ENCODE results near the gene RAPGEF5.

RAPGEF5 gene

DNA sequence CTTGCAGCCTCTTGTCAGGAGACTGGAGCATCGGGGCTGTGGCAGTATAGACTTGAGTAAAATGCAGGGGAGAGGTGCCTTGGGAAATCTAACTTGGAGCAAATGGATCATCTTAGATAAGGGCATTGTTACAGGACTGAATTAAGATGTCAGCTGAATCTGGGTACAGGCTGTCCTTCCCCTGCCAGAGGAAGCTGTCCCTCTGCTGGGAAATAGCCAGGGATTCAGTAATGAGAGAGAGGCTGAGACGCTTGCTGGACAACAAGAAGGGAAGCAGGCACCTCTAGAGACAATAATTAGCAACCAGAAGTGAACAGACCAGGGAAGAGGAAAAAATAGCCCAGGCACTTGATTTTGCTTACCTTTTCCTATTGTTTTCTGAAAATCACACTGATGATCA, 20.7 kb upstream of the RAPGEF5 start:
- DNase-seq (ENCODE audit: low read depth) = no peak

DNA sequence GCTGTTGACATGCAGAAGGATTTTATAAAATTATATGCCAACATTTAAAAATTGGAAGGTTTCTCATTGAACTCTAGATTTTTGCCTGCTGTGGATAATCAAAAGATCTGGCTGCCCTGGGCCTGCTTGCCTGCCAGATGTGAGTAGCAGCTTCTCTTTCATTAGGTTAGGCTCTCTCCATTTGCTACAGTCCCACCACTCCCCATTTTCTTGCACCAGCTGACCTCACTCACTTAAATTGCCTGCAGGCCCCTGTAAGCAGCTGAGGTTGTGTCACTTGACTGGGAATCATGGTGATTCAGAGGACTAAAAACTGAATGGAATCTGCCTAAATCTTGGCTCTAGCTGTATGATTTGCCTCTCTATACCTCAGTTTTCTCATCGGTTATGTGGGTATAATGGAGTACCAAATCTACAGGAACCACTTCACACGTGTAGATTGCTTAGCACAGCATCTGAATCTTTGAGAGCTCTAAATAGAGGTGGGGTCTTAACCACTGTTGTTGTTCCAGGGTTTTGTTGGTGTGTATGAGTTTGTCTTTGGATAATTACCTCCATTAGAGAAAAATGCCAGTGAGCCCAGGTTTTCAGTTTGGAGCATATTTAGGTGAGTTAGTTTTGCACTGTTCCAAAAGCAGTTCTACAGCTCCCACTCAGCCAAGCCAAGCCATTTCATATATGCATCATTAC, 18.6 kb upstream of the RAPGEF5 start:
- no peak for DNase-seq (ENCODE audit: low read depth)

DNA sequence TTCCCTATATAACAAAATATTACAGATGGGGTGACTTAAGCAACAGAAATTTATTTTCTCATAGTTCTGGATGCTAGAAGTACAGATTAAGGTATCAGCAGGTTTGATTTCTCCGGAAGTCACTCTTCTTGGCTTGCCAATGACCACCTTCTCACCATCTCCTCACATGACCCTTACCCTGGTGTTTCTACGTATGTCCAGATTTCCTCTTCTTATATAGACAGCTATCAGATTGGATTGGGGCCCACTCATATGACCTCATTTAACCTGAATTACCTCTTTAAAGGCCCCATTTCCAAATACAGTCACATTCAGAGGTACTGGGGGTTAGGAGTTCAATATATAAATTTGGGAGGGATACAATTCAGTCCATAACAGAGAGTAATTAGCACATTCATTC, 17.0 kb upstream of the RAPGEF5 start:
- DNase-seq (ENCODE audit: low read depth) = no peak

DNA sequence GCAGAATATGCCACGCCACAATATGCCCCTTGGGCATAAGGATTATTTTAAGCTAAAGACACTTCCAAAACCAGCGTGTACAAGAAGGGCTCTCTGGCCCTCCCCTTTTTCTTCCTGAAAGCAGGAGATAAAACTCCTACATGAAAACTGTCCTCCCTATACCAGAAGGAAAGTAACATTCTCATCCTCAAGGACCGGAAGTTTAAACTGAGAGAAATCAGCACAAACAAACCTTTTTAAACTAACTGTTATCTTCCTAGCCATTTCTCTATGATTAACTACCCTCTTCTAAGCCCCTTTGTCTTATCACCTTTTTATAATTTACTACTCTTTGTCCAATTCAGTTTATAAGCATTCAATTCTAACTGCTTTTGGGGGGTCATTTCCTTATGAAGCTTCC, 16.4 kb upstream of the RAPGEF5 start:
- no peak for DNase-seq (ENCODE audit: low read depth)

DNA sequence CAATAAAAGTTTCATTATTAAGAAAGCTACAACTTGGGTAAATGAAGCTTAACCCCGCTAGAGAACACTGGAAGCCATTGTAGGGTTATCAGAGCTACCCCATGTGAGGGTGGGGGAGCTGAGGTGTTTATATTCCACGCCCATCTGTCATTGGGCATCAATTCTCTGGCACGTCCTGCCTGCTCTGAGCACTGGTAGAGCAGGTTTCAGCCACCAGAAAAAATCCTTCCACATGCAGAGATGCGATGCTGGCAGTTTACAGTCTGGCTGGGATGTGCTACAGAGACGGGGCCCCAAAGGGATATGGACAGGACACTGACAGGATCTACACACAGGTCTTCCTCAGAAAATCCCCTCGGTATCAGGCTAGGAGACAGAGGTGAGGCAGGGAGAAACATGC, 15.9 kb upstream of the RAPGEF5 start:
- no peak for DNase-seq (ENCODE audit: low read depth)

DNA sequence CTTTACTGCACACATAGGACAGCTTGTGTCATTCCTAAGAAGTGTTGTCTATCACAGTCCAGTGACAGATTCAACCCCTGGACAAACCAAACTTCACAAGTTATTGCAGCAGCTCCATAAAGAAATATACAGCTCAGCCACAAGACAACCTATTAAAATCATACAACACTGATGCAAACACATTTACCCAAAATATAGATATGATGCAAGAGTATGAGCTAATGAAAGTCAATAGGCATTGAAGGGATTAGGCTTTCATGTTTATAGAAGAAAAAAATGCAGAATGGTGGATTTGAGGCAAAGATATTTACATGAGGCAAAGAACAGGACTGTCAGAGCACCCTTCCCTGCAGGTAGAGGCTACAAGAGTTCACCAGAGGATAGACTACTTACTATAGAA, 14.9 kb upstream of the RAPGEF5 start:
- DNase-seq (ENCODE audit: low read depth) = no peak

DNA sequence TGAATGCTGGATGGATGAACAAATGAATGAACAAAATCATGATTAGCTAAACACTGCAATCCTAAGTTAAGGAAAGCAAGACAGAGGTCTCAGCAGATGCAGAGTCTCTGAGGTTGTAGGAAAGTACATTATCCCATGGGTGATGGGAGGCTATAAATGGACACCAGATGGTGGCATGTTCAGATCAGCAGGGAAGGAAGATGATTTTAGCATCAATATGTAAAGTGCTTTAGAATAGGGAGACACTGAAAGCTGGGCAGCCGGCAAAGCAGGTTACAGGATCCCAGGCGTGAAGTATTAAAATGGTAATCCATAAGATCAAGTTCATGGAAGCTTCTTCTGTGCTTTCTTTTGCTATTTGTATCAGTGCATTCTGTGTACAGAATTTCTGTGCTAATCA, 7.9 kb upstream of the RAPGEF5 start:
- no peak for DNase-seq (ENCODE audit: low read depth)

DNA sequence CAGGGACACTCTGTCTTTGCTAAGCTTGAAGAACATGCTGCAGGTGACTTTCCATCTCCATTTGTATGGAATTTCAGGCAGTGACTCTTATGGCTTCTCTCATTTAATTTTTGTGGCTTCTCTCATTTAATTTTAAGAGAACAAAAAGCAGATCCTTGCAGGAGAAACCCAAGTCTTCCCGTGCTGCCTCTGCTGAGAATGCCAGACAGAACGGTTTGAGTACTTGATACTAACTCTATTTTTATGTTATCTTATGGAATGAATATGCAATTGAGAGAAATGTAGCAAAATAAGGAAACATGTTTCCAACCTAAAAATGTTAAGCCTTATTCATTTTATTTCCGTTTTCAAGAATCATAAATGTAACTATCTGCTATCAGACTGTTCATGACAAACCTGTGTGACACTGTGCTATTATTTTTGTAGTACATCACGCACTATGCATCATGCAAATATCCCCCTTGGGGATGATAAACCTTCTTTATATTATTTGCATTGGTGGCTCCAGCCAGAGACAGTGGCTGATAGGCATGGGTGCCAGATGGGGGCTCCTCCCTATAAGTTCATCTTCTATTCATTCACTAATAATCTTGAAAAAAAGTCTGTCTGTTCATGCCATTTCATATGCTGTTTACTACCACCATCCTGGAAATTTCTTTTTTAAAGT, 6.9 kb upstream of the RAPGEF5 start:
- no peak for DNase-seq (ENCODE audit: low read depth)

DNA sequence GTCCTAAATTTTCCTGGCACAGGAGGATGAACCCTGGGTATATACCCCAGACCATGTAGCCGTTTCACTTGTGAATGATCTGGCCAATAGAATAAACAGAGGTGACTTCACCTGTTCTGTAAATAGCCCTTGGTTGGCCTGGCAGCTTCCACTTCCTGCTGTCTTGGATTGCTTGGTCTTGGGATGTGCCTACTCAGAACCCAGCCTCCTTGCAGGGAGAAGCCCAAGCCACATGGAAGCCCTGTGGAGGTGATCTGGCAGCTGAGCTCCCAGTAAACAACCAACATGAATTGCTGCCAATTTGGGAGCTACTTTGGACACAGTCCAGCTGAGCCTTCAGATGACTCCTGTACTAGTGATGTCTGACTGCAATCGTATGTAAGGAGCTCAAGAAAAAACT, 4.8 kb upstream of the RAPGEF5 start:
- DNase-seq (ENCODE audit: low read depth) = no peak

DNA sequence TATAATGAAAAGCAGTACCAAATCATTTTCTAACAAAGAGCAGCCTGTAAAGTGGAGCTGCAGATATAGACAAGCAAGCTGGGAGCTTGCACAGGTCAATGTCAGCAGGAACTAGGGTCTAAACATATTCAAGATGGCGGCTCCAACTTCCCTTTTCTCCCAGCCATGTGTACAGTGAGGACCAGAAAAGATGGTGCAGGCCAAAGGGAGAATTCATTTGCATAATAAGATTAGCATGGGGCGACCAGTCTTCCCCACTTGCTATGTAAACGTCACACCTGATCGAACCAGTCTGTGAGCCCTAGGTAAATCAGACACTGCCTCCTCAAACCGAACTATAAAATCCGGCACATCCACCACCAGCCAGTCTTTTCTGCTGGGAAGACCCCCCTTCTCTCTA, 4.4 kb upstream of the RAPGEF5 start:
- DNase-seq (ENCODE audit: low read depth) = no peak

DNA sequence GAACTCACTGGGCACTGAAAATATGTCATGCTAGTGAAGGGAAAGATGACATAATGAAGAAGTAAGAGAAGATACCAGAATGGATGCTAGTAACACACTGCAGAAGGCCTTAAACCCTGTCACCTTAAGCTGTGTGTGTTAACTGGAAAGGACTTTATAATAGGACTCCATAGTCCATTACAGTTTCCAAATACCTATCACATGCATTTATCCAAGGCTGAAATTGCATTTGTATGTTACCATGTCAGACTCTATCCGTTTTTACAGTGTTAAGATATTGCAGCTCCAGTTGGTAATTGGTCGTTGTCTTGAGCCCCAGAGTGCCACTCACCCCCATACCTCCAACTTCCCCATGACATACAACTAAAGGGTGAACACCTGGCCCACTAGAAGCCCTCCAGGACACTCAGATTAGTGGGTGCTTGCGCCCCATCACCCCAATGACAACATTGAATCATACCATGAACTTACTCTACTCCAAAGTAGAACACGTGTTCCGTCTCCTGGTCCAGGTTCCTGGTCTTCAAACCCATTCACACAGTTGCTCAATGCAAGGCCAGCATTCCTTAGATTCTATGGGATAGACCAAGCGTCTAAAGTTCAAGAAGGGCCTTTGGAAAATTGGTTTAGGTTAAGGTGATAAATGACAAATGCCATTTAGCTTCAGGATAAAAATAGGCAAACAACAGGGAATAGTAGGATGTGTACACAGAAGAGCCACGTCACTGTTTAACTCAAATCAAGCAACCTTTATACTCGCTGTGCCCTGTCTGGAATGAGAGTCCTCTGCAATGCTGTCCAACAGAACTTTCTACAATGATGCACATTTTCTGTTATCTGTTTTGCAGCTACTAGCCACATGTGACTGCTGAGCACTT, 2.1 kb upstream of the RAPGEF5 start:
- no peak for DNase-seq (ENCODE audit: low read depth)

DNA sequence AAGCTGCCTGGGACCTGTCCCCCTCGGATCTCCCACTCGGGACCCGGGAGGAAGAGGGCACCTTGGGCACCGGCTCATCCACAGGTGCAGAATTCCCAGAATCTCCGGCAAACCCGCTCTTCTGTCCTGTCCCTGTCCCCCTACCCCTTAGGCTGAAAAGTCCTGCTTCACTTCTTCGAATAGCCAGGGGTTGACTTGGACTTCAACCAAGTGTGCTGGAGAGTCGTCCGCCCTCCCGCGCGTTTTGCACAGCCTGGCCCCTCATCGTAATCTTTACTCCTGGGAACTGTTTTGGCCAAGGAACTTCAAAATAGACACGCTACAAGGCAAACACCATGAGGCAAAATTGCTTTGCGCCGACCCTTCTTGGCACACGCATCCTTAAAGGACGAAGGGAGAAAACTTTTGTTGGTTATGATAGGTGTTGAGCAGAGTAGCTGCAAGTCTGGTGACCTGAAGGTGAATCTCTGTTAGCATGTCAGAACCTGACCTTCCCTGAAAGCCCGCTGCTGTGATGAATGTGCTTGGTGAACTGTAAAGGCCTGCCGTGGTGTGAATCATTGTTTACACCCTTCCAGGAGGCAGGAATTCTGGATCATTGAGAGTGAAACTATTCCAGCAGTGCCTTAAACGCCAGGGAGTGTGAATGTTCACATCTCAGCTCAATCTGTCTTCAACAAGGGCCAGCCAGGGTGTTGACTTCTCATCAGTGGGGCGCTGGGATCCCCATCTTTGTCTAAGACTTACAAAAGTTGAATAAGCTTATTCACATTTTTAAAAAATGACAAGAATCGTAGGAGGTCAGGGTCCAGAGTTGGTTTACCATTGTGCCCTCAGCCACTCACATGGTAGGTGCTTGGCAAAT, 589 bp upstream of the RAPGEF5 start:
- DNase-seq (ENCODE audit: low read depth) = no peak

DNA sequence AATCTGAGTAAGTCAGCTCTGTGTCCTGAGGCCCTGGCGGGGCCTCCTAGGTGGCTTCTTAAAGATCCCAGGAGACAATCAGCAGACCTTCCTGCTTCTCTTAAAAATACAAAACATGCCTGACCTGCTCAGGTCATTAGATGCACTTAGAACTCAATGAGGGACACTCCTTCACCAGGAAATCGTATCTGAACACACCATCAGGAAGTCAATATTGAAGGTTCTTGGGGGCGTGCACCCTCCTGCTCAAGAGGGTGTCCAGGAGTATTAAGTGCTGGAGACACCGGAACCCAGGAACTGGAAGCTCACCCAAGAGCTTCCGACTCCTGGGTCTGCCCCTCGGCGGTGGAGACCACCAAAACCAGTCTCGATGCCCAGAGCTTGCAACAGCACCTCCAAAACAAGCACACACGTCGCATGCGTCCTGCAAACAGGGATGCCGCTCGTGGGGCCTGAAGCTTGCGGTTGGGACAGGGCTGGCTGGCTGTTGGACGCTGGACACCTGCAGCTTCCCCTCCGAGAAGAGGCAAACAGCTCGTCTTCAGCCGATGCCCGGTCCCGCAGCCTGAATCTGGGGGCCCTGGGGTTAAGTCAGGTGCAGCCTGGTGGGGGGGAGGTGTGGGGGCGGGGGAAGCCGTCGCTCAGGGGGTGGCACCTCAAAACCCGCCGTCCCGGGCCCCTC, 803 bp downstream of the RAPGEF5 start:
- DNase-seq (ENCODE audit: low read depth) = no peak

DNA sequence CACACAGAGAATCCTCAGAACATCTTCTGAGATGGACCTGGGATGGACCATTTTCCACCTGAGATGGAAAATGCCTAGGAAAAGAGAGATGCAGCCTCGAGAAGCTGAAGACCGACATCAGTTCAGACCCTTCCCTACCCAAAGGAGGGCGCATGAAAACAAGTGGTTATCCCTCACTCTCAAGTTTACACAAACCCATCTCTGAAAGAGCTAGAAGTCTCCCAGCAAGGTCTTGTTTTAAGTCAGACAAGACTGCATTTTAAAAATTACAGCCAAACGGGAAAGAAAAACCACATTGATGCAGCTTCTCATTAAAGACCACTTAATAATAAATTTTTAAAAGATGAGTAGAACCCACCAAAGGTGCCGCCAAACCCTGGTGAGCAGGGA, 1.3 kb downstream of the RAPGEF5 start:
- DNase-seq (ENCODE audit: low read depth) = no peak

DNA sequence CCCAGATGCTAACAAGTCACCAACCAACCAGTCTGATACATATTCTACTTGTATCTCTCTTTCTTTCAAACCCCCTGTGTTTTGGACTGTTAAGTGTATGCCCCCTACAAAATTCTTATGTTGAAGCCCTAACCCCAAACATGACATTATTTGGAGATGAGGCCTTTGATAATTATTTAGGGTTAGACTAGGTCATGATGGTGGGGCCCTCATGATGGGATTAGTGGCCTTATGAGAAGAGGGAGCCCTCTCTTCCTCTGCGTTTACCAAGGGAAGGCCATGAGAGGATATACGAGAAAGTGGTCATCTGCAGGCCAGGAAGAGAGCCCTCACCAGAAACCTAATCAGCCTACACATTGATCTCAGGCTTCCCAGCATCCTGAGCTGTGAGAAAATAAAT, 2.5 kb downstream of the RAPGEF5 start:
- DNase-seq (ENCODE audit: low read depth) = no peak

DNA sequence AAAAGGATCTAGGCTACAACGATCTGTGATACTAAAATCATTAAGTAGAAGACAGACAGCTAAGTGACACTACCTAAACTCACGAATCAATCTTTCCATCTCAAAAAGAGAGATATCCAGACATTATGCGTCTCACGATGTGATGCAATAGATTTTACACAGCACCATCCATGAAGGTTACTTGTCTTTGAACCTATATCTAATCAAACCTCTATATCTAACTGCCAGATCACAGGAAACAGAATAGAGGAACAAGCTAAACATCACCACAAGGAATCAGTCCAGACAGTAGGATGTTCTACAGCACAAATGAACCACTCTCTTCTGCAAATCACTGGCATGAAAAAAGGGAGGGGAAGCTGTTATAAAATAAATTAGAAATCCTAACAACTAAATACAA, 4.1 kb downstream of the RAPGEF5 start:
- no peak for DNase-seq (ENCODE audit: low read depth)

DNA sequence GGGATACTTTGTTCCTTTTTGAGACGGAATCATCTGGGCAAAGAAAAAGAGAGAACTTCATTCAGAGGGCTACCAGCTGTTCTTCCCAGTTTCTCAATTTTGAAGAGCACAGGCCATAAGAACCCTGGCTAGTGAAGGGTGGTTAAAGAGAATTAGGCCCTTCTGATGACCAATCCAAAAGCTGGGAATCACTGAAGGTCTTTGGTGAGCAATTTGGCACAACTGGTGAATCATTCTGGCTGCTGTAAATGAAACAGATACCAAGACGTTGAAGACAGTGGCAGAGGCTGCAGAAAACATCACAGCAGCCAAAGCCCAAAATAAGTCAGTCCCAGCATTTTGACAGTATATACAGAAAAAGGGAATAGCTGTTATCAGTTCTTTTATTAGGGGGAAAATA, 5.1 kb downstream of the RAPGEF5 start:
- no peak for DNase-seq (ENCODE audit: low read depth)

DNA sequence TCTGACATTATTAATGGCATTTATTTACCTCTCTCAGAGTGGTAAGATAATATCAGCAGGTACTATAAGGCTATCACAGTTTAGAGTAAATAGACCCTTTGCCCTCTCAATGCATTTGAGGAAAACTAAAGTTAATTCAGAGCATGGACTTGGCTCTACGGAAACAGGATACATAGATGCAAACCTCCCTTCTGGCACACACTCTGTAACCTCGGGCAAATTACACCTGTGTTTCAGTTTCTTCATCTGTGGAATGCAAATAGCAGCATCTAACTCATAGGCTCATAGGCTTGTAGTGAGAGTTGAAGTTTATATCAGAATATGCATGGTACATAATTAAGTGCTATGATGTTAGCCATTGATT, 5.6 kb downstream of the RAPGEF5 start:
- no peak for DNase-seq (ENCODE audit: low read depth)

DNA sequence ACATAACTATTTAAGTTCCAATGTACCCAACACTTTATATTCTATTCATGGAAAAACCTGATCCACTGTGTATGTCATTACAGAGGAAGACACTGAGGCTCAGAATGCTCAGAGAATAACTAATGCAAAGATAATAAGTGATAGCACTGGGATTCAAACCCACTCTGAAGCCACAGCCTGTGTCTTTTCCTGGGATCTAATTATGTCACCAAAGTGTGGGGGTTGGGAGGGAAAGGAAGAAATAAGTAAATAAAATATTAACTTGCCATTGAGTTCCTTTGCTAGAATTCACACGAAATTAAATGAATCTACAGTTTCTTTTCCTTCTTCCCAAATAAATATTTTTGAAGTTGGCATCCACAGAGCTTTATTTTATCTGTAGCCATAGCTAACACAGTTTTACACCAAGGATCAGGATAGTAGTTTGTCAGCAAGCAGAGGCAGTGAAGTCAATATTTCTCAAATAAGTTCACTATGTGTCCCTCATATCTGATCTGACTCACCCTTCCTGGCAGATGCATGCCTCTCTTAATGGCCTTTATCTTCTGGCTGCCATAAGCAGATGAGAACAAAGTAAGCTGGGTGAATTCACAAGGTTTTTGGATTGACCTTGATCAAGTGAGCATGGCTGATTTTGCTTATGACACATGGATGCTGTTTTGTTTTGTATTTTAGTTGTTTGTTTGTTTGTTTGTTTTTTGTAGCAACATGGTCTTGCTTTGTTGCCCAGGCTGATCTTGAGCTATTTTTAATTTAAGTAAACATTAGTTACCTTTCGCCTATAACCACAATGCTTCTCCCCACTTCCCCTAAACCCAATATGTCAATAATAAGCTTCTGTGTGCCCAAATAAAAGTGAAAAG, 6.3 kb downstream of the RAPGEF5 start:
- no peak for DNase-seq (ENCODE audit: low read depth)

DNA sequence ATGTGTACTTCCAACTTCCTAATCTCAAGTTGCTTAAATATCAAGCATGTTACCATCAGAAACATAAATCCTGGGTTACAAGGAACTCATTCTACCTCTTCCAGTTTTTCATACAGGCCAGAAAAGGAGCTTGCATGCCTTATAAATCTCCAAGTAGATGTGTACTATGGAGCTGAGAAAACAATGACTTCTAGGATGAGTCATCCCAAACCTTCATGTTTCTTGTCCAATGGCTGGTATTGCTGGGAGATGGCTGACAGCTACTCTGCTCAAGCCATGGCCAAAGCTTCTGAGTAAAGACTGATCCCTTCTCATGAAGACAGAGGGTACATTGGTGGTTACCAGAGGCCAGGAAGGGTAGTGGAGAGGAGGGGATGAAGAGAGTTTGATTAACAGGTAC, 8.6 kb downstream of the RAPGEF5 start:
- no peak for DNase-seq (ENCODE audit: low read depth)
